Measurements from ENCODE around the gene SH3PXD2A.

SH3PXD2A gene

DNA sequence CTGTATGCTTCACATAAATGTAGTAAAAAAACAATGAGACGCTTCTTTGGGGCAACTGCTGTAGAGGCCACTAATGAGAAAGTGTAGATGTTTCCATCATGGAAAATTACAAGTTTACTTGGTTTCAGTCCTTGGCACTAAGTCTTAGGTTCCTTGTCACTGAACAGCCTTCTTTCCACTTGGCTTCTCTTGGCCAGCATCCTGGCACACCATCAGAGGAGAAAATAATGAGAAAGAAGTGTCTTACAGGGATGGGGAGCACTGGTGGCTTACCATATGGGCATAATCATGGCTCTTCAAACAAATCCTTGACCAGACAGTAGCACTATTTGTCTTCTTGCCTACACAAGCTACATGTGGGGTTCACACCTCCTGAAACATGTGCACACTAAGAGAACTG lies 22.5 kb upstream of the SH3PXD2A start:
- no peak for DNase-seq

DNA sequence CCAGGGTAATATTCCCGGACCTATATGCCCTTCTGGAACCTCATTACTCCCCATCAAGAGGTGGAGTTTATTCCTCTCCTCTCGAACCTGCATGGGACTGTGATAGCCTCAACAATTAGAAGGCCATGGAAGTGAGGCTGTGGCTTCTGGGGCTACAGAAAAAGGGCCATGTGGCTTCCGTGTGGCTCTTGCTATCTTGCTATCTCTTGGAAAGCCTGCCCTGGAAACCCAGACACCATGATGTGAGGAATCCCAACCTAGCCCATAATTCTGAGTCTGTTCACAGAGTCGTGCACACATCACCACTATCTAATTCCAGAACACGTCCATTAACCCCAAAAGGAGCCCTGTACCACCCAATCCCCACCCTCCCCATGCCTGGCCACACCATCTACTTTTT lies 20.8 kb upstream of the SH3PXD2A start:
- no peak for DNase-seq

DNA sequence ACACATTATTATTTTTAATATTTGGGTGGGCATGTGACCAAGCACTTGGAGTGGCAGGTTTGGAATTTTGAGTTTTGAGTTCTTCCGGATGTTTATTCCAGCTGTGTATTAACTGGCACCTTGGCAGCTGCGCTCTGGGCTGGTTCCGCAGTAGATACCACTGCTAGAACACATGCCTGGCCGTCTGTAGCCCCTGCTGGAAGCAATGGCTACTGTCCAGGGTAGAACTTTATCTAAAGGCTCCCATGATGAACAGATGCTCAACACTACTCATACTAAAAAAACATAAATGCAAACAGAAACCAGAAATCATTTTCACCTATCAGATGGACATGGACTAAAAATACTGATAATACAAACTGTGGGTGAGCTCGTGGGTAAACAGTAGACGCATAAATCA lies 19.4 kb upstream of the SH3PXD2A start:
- no peak for DNase-seq

DNA sequence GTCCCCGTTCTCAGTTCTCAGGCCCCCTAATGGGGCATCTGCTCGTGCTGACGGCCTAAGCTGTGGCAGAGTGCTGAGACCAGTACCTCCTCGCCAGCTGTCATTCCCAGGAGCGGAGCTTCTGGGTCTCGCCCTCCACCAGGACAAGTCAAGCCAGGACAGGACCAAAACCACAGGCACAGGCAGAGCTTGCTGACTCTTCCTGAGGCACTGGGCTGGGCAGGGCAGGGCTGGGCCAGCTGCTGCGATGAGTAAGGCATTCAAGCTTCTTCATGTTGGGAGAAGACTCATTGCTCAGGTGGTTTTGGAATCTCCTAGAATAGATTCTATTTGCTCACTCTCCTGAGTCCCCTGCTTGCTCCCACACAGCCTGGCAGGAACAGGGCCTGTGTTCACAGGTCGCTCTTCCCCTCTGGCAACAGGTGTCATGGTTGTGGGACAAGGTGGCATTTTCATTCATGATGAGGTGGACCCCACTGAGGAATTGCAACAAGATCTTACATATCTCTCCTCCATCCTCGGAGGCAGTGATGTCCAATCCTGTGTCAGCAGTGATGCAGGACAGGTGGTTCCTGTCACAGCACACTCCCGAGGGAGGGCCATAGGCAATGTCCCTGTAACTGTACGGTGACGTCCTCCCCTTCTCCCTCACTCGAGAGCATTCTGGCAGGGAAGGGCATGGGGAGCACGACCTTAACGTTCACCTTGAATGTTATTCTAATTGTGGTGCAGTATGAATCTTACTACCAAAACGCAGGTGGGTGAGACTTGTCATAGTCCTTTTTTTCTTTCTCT lies 17.0 kb upstream of the SH3PXD2A start:
- DNase-seq, result no peak

DNA sequence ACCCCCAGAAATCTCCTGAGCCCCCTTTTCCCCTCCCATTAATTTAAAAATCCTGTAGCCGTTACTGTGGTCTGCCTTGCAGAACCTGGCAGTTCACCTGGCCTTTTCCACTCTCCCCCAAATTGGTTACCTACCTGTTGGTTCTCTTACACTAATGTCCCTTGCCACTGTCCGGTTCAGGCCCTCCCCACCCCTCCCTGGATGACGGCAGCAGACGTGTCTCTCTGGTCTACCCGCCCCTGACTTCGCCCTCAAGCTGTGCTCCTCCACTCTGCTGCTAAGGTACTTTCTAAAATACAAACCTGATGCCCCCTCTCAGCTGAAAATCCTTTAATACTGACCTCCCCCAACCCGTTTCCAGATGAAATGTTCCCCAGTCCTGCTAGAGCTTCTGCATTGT lies 15.6 kb upstream of the SH3PXD2A start:
- DNase-seq, result no peak

DNA sequence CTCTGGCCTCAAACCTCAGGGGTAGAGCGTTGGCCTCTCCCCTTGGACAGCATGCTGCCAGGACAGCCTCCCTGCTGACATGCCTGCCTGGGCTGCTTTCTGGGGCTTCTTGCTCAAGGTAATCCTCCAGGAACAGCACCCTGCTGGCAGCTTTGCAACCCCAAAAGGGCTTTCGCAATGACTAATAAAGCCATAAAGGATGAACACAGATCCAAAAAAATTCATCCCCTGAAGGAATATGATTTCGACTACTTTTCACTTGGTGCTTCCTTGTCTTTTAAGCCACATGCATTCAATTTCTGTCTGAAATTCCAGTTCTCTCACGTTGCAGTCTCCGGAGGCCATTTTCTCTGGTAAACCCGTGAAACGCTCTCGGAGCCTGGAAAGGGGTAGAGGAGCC lies 15.1 kb upstream of the SH3PXD2A start:
- no peak for DNase-seq

DNA sequence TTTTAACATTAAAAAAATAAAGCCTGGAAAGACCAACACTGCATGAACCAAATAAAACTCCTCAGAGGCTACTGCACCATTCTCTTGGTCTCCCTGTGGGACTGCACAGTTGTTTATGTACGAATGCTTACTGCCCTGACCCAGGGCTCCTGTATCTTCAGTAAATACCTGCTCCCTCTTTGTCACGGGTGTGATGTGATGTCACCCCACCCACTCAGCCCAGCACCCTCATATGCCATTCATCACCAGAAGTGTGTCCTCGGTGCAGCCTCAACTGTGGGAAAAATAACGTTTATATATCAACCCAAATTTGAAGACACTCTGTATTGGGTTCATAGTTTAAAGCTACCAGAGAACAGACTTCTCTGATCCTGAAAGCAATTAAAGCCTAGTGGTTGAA lies 14.0 kb upstream of the SH3PXD2A start:
- no peak for DNase-seq

DNA sequence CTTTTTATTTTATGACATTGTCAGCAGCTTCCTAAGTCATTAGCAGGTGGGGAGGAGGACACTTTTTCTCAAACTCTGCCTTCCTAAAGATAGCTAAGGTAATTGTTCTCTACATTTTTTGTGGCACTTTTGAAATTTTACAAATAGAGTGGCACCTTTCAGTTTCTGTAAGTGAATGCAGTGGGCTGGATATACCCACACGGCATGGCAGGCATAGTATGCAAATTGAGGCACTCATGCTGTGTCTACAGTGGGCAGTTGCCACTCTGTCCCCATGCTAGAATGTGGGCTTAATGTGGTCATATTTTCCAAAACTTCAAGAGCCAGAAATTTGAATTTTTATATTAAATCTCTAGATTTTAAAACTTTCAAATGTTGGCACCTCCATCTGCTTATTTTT lies 12.8 kb upstream of the SH3PXD2A start:
- DNase-seq, result no peak

DNA sequence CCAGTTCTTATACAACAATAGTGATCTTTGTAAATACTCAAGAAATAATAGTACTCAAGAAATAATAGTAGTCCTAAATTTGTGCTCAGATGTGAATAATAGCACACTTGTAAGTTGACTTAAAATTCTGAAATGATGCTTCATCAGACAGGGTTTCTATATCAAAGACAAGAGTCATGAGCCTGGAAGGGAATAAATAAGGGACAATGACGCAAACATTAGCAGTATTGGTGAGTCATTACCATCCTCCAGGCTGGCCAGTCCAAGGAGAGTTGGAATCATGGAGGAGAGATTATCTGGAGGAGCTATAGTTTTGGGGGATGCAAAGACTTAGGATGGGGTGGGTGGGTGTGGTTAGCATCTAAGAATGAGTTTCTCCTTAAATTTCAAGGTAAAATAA lies 6.1 kb upstream of the SH3PXD2A start:
- no peak for DNase-seq

DNA sequence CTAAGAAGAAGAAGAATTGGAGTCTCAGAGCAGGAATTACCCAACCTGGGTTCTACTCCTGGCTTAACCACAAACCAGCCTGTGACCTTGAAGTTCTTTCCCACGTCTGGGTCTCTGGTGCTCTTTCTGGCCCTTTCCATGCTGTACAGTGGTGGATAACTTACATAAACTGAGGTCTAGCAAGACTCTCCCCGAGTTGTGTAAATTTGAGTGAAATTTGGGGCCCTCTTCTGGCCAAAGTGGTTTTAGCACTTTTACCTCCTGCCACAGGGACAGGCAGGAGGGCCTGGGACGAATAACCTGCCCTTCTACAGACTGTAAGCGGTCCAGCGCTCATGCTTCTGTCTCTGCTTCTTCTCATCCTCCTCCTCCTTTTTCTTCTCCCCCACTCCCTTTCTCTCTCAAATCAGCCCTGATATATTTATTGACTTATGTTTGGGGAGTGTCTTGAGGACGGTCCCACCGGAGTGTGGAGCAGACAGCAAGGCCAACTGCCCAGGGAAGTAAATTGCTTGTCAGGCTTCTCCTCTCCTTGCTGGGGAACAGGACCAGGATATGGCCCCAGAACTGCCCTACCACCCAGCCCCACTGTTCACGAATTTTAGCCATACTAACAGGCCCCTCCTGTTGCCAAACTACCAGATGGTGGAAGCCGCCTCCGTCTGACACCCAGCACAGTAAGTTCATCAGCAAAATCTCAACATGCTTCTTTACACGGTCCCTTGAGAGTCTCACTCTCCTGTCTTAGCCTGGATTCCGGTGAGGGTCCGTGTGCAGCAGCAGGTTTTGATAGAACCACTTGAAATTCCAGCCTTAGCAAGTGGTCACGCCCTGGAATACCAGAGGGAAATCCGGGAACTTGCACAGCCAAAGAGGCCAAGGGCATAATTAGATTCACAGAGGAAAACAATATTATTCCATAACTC lies 4.0 kb upstream of the SH3PXD2A start:
- DNase-seq, result peak; percentile 2

DNA sequence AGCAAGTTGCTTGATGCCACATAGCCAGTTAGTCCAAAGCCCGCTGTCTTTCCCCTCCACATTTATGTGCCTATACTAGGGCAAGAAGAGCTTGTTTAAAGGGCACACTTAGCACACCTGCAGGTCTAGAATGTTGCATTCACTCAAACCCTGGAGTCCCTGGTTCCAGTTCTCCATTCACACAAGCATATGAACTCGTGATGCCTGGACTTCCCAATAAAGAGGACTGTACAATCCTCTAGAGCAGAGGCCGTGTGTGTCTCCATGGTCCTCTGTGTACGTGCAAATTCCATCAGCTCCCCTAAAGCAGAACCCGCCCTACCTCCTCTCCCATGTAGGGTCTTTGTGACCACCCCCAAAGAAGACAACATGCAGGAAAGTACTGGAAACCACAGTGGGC lies 3.0 kb upstream of the SH3PXD2A start:
- no peak for DNase-seq

DNA sequence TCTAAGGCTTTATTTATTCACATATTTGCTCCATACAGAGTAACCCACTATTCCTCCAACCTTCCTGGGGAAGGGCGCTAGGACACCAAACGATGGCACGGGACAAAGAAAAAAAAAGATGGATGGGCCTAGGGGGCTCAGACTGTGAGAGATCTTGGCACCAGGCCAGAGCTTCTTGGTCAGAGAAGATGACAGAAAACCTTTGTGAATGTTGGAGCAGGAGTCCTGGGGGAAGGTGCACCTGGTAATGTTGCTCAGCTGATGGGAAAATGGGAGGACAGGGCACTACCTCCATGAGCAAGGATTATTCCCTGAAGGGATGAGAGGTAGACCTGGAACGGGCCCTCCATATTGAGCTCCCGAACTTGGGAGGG lies 1.4 kb upstream of the SH3PXD2A start:
- no peak for DNase-seq

DNA sequence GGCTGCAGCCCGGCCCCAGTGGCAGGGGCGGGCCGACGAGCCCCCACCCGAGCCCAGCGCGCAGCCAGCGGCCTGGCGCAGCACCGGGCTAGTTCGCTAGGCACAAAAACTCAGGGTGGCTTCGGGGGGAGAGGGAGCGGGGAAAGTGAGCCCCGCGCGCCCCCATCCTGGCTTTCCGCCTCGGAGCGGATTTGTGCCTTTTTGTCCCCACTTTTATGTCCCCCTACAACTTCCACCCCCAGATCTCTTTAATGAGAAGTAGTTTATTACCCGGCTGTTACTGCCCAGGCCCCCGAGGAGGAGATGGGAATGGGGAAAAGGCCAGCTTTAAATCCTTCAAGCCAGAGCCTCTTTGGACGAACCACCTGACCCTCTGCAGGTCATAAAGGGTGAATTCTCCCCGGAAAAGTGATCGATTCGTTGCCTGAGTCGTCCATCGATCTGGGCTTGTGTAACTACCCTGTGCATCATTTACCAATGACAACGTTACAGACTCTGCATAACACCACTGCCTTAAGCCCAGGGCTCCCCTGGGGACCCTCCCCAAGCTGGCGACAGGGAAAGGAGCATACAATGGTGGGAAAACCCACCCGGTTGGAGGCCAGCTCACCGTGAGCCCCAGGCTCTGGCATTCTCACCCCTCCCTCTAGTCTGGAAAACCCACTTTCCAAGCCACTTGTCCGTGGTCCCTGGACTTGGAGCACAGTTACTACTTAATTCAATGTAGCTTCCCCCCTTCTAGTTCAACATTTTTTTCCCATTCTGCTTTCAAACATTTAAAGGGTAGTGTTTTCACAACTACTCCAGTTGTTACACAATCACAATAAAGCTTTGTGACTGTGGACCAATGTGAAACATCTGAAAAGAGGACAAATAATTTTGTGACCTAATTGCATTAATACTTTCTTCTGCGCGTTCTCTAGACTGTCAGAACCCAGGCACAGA lies 748 bp upstream of the SH3PXD2A start:
- no peak for DNase-seq

DNA sequence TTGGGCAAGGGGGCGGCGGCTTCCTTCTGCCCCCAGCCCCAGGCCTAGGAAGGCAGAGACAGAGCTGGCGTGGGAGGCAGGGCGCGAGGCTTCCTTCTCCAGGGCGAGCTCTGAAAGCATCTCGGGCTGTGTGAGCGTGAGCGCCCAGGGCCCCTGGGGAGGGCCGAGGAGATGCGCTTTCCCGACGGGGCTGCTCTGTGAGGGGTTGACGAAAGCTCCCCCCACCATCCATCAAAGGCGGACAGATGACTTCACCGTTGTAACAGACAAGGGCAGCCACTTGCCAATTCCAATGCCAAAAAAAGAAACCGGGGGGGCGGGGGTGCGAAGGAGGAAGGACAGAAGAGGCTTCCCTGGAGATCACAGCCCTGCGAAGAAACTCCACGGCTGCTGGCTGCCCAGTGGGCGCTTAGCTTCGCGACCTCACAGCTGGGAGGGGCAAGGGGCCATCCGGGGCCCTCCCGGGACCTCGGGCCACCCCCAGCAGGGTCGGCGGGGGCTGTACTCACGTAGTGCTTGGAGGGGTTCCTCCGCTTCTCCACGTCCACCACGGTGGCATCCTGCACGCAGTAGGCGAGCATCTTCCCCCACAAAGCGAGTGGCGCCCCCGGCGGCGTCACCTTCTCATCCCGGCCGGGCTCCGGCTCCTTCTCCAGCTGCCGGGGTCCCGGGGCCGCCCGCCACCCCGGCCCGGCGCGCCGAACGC lies 537 bp downstream of the SH3PXD2A start:
- no peak for DNase-seq

DNA sequence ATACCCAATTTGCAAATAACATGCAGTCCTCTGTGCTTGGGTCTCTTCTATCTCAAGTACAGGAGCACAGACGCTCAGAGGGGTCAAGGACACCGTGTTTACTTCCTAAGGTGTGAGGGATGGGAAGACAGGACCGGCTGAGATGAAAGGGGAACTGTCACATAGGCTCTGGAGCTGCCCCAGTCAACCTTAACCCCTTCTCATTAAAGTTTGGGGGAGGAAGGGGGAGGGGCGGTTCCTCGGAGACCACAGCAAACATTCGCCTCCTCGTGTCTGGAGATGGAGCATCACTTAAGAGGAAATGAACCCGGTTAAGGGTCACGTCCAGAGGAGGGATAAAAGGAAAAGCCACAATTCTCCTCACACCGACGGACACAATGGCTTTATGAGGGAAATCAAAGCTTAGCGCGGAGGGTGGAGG lies 1.1 kb downstream of the SH3PXD2A start:
- DNase-seq, result no peak

DNA sequence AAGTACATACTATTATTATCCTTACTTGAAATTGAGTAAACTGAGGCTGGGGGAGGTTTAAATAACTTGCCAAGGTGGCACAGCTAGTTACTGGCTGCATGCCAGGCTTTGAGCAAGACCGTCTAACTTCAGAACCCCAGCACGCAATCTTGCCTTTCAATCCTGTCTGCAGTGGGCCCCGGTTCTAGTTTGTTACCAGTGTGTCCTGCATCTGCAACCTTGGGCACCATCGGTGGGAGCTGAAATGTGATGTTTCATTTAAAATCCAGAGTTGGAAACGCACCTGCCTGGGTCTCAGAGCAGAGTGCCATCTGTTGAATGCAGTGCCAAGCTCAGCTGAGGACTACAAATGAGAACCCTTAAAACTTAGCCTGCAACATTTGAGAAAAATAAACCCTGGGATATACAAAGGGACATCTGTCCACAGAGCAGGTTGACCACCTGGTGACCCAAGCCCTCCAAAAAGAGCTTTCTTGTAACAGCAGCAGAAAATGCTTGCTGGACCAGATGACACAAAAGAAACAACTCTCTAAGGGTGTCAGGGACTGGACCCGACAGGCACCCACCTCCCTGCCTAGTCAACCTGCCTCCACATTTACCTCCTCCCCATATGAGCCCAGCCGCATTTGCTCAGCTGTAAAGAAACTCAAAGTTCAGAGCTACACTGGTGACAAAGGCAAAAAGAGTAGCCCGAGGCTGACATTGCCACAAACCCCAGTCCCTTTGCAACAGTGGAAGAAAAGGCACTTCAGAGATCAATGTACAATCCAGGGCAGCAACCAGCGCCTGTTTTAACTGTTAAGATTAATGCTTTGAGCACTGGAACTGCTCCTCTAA lies 1.7 kb downstream of the SH3PXD2A start:
- DNase-seq, result no peak

DNA sequence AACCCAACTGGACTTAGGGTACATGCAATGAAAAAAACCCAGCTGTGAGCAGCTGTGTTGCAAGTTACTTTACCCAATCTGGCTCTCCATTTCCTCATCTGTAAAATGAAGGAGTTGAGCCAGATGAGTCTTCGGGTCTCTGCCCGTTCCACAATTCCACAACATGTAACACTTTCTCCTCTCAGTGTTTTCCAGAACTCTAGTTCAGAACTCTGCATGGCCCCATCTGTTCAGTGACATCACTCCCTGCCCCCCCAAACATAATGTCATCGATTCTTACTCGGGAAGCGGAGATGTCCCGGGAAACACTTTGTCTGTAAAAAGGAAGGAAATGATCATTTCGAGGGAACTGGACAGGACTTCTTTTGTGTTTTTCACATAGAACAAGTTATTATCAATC lies 2.5 kb downstream of the SH3PXD2A start:
- no peak for DNase-seq

DNA sequence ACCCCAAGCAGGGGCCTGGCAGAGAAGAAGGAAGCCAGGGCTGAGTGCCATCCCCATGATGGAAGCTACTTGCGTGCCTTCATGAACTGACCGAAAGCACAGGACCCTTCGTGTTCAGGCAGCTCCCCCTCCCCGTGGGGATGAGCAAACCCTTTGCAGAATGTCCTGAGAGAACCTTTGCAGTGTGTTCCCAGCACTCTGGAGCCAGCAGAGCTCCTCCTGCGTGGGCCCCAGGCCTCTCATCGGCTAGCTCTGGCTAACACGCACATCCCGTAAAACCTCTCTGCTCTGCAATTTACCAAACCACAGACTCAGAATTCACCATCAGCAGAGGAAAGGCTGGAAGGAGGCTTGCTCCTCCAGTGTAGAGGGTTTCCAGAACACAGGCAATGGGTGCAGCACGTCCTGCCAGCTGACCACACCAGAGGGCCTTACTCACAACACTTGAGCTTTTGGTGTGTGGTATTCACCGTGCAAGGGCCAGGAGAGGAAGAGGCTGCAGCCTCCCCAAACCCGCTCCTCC lies 3.1 kb downstream of the SH3PXD2A start:
- no peak for DNase-seq

DNA sequence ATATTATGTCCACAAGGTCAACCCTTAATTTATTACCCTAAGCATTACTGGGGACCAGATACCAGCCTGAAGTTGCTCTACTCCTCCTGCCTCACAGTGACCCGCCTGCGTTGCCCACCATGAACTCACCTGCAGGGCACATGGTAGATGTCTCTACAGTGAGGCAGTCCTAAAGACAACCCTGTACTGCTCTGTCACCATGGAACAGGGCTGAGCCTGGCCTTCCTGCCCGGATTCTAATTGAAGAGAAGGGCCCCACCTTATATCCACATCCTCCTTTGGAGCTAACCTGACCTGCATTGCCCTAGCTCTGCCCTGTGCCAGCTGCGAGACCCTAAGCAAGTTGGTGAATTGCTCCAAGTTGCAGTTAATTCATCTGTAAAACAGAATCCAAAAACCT lies 4.1 kb downstream of the SH3PXD2A start:
- no peak for DNase-seq

DNA sequence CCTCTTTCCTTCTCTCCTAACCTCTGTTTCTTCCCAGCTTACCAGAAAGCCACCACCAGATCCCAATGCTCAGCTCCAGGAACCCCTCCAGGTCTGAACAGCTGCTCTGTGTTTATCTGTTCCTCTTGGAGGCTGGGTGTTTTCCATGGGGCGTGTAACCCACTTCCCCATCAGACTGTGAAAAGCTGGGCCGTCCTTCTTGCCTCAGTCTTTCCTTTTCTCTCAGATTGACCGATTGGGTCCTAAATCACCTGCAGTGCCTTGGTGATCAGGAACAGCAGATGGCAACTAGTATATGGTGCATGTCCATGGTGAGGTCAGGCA lies 4.8 kb downstream of the SH3PXD2A start:
- no peak for DNase-seq

DNA sequence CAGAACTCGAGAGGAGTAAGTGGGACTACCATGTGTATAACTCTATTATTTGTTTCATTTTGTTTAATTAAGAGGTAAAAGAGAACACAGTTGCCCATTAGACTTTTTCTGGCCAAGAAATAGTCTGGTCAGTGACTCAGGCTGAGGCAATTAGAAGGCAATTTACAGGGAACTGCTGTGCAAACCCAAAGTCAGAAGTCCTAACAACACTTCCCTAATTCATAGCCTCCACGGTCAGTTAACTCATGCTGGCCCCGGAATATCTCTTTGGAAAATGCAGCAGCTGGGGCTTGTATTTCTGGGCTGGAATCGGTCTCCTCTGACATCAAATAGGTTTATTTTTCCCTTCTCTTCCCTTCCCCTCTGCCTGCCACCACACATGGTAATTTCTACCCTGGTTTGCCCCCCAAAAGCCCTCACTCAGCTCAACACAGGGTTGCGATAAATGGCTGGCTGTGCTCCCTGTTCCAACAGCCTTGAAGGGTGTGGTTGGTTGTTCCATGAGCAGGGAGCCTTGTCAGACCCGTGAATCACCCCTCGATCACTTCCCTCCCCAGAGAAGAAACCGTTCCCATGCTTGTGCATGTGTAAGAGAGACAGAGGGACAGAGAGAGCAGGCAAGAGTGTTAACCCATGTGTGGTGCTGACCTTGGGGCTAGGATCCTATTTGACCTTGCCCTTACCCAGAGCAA lies 5.3 kb downstream of the SH3PXD2A start:
- DNase-seq, result no peak

Measured in NK-92 treated with Interleukin-12 subunit alpha and Interleukin-12 subunit beta, amount 100 ng/mL, for 24 hours (cell line).